ENCODE data around the gene SNRPA1.

- no peak for TF ChIP-seq CTCF (IDR thresholded peaks at IDR 0.05)
- TF ChIP-seq POLR2A (IDR thresholded peaks at IDR 0.05): no peak
Measured at GRCh38 chr15:101323793-101324523, 28.9 kb upstream of the SNRPA1 start.

Measured in stomach (tissue), 4 donors.